ENCODE data around the gene WDR45.

GRCh38 chrX:49070988-49071387, 8.7 kb downstream of the WDR45 start:
- TF ChIP-seq CTCF (IDR thresholded peaks at IDR 0.05) = no peak
- TF ChIP-seq POLR2A (IDR thresholded peaks at IDR 0.05) = no peak
